GM18517 (cell line): ENCODE data around the gene COL28A1.
"Not testable (repeated sequence)": the region's sequence is repeated elsewhere in the genome, so short reads cannot be mapped to it uniquely, and the experiment has no call there.

ENCODE experiments used
- ATAC-seq: cut with Tn5 transposase; IDR thresholded peaks from one replicate; pipeline ENCODE4 v1.9.1; 2021; ENCODE audit warnings: mild to moderate bottlenecking, moderate library complexity; ENCODE audit not compliant: unreplicated experiment

COL28A1 gene

DNA sequence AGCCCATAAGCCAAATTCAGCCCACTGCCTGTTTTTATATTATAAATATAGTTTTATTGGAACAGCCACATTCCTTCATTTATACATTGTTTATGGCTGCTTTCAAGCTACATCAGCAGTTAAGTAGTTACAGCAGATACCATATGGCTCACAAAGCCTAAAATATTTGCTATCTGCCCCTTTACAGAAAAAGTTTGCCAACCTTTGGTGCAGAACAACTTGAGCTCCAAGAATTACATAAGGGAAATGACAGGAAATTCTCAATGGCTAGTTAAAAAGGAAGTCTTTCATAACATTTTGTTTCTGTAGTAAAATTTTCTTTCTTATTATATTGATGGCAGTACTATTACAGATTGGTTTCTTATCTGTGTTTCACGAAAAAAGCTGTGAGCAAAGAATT, 59.3 kb downstream of the COL28A1 start:
- no peak for ATAC-seq

DNA sequence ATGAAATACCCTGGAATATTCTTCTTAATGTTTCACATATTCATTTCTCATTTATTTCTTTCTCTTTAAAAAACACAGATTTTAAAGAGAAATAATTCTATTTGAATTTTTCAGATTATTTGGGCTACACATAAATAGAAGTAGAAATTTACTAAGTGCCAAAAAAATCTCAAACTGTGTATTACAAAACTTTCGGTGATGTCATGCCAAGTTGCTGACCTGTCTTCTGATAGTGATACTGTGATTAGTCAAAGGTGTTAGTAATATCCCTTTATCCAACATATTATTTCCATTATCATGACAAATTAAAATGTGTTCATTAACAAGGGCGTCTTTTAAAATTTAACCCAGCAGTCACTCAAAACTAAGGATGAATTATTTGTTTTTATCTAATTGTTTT, 60.1 kb downstream of the COL28A1 start:
- ATAC-seq = no peak

- ATAC-seq = no peak
Observed at GRCh38 chr7:7474436-7474835, 61.2 kb downstream of the COL28A1 start.

DNA sequence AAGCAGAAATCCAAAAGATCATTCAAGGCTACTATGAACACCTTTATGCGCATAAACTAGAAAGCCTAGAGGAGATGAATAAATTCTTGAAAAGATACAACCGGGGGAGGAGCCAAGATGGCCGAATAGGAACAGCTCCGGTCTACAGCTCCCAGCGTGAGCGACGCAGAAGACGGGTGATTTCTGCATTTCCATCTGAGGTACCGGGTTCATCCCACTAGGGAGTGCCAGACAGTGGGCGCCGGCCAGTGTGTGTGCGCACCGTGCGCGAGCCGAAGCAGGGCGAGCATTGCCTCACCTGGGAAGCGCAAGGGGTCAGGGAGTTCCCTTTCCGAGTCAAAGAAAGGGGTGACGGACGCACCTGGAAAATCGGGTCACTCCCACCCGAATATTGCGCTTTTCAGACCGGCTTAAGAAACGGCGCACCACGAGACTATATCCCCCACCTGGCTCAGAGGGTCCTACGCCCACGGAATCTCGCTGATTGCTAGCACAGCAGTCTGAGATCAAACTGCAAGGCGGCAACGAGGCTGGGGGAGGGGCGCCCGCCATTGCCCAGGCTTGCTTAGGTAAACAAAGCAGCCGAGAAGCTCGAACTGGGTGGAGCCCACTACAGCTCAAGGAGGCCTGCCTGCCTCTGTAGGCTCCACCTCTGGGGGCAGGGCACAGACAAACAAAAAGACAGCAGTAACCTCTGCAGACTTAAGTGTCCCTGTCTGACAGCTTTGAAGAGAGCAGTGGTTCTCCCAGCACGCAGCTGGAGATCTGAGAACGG, 70.5 kb downstream of the COL28A1 start:
- not testable (repeated sequence) for ATAC-seq

DNA sequence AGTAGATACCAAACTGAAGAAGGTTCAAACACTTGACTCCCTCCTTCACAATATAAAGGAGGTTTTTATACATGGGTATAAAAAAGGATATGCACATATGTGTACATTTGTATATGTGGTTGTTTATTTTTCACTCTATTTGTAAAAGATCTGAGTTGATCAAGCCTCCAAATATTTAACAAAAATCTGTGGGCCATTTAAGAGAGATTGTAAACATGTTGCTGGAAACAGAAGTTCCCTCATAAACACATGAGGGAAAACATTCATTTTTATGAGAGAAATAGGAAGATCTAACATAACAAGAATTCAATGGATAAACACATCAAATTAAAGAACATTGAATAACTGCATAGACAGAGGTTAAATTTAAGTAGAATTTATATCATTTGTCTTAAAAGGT, 81.7 kb downstream of the COL28A1 start:
- ATAC-seq = no peak

GRCh38 chr7:7452652-7453051, 83.0 kb downstream of the COL28A1 start:
- ATAC-seq = no peak

DNA sequence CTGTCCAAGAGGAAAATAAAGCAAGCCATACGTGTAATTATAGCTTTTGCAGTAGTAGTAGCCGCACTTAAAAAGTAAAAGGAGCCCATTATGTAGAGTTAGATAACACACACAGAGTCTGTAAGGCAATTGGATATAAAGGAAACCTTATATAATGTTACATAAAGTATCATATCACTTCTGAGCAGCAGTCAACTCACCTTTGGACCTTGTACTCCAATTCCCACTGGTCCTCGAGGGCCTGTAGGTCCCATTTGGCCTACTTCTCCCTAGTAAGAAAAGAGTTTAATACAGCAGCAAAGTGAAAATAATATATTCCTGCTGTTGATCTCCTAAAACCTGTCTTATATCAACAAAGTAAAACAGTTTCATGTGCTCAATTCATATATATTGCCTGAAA, 83.6 kb downstream of the COL28A1 start:
- ATAC-seq = no peak

DNA sequence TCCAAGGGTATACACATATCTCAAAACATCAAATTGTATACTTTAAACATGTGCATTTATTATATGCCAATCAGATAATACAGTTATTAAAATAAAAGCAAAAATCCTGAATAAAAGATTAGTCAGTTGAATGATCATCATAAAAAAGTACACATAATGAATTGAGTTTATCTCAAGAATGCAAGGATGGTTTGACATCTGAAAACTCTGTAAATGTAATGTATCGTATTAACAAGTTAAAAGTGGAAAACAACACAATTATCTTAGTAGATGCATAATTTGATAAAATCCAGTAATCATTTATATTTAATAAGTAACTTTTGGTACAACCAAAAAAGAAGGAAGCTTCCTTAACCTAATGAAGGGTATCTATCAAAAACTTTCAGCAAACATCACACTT, 86.6 kb downstream of the COL28A1 start:
- ATAC-seq = no peak

GRCh38 chr7:7446616-7447015, 89.1 kb downstream of the COL28A1 start:
- ATAC-seq = no peak

DNA sequence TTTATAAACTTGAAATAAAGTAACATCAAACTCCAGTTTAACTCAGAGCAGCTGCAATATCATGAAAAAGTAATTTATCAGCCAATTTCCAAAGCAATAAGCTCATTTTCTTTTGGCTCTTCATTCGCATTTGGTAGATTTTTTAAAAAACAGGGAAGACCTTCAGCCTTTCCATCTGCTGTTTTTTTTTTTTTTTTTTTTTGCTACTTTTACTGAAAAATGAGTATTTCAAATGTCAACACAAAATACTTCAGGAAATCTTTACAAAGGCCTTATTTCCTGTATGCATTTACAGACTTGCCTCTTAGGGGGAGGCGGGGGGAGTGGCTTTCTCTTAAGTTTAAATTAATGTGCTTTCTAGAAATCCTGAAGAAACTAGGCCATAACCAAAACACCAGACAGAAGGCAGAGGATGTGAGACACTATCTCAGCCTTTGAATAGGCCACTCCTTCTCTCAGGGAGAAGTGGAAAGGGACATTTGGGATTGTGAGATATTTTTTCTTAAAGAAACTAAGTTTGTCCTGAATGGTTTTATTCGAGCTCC, 91.8 kb downstream of the COL28A1 start:
- ATAC-seq = no peak

GRCh38 chr7:7439564-7439963, 96.1 kb downstream of the COL28A1 start:
- ATAC-seq = no peak

- ATAC-seq = no peak
Observed at GRCh38 chr7:7438851-7439250, 96.8 kb downstream of the COL28A1 start.

DNA sequence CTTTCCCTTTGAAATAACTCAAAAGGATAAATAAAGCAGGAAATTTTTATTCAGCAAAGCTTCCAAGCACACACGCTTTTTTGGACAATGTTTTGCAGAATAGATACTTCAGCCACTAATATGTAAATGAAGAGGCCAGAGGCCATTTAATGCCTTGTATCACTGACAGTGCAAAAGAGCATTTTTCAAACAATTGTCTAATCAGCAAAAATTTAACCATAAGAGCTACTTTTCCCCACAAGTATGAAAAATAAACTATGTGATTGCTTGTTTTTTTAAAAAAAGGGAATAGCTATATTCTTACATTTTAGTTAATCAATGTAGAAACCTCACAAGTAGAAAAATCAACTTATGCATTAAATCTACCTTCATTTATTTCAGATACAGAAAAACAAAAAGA, 99.7 kb downstream of the COL28A1 start:
- no peak for ATAC-seq

- no peak for ATAC-seq
Observed at GRCh38 chr7:7434329-7434728, 101.3 kb downstream of the COL28A1 start.

GRCh38 chr7:7433811-7434210, 101.9 kb downstream of the COL28A1 start:
- ATAC-seq = no peak

DNA sequence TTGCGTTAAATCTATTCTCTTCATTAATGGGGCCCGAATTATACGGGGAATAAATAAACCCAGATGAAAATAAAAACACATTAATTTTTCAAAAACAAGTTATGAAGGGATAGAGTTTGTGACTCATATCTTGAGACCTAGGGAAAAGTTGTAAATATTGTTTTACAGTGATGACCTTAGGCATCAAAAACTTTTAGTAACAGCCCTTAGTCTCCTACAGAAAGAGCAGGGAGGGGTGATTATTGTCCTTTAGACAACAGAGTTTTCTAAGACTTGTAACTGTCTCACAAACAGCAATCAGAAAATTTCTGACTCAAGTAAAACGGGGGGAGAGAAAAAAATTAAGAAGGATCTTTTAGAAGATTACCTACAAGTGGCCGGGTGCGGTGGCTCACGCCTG, 102.7 kb downstream of the COL28A1 start:
- no peak for ATAC-seq

DNA sequence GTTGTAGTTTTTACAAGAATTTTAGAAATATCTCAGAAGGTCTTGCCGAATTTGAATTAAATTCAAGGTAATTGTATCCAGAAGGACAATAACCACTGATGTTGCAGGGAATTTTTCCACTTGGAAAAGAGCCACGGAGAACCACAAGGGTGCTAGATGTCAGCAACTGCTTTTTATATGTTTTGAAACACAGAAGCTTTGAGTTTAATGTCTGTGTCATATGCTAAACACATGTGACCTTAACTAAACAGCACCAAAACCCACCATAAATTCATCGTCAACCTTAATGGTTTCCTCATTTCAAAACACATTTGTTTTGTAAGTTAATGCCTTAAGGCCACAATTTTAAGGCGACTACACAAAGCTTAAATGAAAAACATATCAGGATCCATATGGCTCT, 106.9 kb downstream of the COL28A1 start:
- no peak for ATAC-seq

DNA sequence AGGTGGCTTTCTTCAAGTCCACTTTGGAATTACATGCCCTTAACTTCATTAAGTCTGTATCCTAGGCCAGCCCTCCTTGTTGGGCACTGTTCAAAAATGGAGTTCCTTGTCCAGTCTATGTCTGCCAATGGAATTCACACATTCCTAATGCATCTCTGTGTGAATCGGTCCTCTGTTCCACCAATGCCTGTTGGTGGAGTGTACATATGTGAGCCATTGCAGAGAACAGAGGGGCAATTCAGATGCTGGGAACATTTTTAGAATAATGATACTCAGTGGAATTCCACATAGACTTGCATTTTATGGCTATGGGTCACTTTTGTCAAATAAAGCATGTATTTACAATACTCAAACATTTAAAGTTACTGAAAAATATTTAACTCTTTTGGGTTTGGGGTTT, 108.3 kb downstream of the COL28A1 start:
- no peak for ATAC-seq

- no peak for ATAC-seq
Observed at GRCh38 chr7:7426676-7427075, 109.0 kb downstream of the COL28A1 start.

DNA sequence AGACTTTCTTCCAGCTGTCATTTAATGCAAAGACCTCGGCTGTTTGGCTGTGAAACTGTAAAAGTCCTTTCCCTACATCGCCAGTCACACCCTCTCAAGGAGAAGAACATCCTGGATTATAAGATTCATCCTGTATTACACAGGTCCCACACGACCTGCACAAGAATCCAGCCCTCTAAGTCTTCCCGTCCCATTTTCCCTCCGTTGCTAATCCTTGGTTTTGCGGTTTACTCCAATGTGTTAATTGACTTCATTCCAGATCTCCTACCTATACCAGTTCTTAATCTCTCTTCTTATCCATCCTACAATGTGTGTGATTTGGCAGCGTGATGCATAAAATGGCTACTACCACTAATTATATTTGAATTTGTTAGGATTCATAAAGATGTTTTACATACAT, 110.4 kb downstream of the COL28A1 start:
- ATAC-seq = no peak

- ATAC-seq = peak; percentile 83
Observed at GRCh38 chr7:7424151-7424873, 111.4 kb downstream of the COL28A1 start.

DNA sequence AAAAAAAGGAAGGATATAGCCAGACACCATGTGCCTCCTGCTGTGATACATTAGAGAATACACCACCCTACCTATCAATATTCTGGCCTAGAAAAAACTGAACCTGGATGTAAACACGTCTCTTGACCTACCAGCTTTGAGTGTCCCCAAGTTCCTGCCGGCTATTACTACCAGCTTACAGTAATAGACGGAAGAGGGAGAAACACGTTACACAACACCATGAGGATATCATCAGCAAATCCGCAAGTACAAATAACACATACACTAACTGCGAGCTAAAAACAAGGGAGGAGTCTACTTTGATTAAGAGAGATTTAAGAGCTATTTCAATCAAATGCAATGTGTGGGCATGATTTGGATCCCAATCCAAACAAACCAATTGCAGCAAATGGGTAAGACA, 113.0 kb downstream of the COL28A1 start:
- ATAC-seq = no peak
